Endothelial cell of umbilical vein (primary cell): ENCODE measurements around the gene GAL3ST2. TPM values are rescaled to one million over a fixed set of nuclear protein-coding genes. Genes with fewer than 3 reads are reported as not detected.

Experiments used
- BruUV-seq: library from RNA; stranded (reverse); fragments of 400-500 nt; replicated peaks from 2 replicates; lab custom pipeline; 2021; lab: Mats Ljungman, UMichigan
- CTCF ChIA-PET: fragments of 300-600, 350-600 bp; sonication (Branson Sonifier 250); formaldehyde crosslinking; loops from one replicate; lab custom pipeline; 2021; ENCODE audit warnings: antibody characterized with exemption, inconsistent platforms; lab: Charles Lee
- POLR2A ChIA-PET: fragments of 300-600, 350-600 bp; sonication (Branson Sonifier 250); formaldehyde crosslinking; loops from one replicate; lab custom pipeline; 2021; ENCODE audit warnings: antibody characterized with exemption, inconsistent platforms; lab: Charles Lee
- DNase-seq: peaks from one replicate; pipeline ENCODE4 v3.0.0-alpha.2; 2011; ENCODE audit warnings: low read depth, low spot score
- FAIRE-seq: peaks from 2 replicates; lab custom pipeline; 2011; peaks lifted over from hg19 to GRCh38; lab: Jason Lieb, UNC
- H2AFZ ChIP-seq: 2 replicates; pipeline ENCODE4 v1.6.0; 2012; ENCODE audit warnings: low read depth, low read length, control low read depth, inconsistent platforms
- H3K27ac ChIP-seq: 2 replicates; pipeline ENCODE4 v1.5.1; 2011; ENCODE audit warnings: low read depth, mild to moderate bottlenecking, control low read depth, low read length, moderate library complexity; ENCODE audit not compliant: insufficient read depth
- H3K27me3 ChIP-seq, 2 experiments: 2 replicates each; pipeline versions ENCODE4 v1.6.0 to v1.6.1; 2011; ENCODE audit warnings: low read length in 2 of 2, mixed read lengths in 1 of 2; ENCODE audit not compliant: control insufficient read depth in 2 of 2, insufficient read depth in 2 of 2
- H3K36me3 ChIP-seq, 2 experiments: 2 replicates in 1 of 2; 3 replicates in 1 of 2; pipeline ENCODE4 v1.5.1; 2011; ENCODE audit warnings: low read length in 2 of 2, mild to moderate bottlenecking in 1 of 2, moderate library complexity in 1 of 2; ENCODE audit not compliant: control insufficient read depth in 2 of 2, insufficient read depth in 2 of 2; ENCODE audit errors: extremely low read depth in 1 of 2
- H3K4me1 ChIP-seq: 3 replicates; pipeline ENCODE4 v1.5.1; 2011; ENCODE audit warnings: mild to moderate bottlenecking, low read length; ENCODE audit not compliant: control insufficient read depth, insufficient read depth; ENCODE audit errors: extremely low read depth
- H3K4me2 ChIP-seq: 2 replicates; pipeline ENCODE4 v1.6.1; 2011; ENCODE audit warnings: low read length, control low read depth, mixed read lengths; ENCODE audit not compliant: insufficient read depth
- H3K4me3 ChIP-seq, 3 experiments: fragments of 200-600 bp in 1 of 3; sonication (generic), shearing (Covaris generic) in 1 of 3; replicated peaks in 1 of 3; 2 replicates each; pipeline ENCODE4 v1.5.1; 2011 to 2016; ENCODE audit warnings: control low read depth in 3 of 3, low read length in 3 of 3, mild to moderate bottlenecking in 2 of 3, inconsistent platforms in 1 of 3, low read depth in 1 of 3, moderate library complexity in 1 of 3; ENCODE audit not compliant: insufficient read depth in 1 of 3
- H3K79me2 ChIP-seq: 2 replicates; pipeline ENCODE4 v1.6.0; 2012; ENCODE audit warnings: low read length, inconsistent platforms; ENCODE audit not compliant: control insufficient read depth, insufficient read depth
- H3K9ac ChIP-seq: replicated peaks from 2 replicates; pipeline ENCODE3; 2011; ENCODE audit warnings: low read length, control low read depth; ENCODE audit not compliant: insufficient read depth; ENCODE audit errors: extremely low read depth
- H3K9me1 ChIP-seq: replicated peaks from 3 replicates; pipeline ENCODE4 v1.6.0; 2011; ENCODE audit warnings: mild to moderate bottlenecking, low read length; ENCODE audit not compliant: control insufficient read depth, insufficient read depth; ENCODE audit errors: extremely low read depth
- H3K9me3 ChIP-seq: replicated peaks from 2 replicates; pipeline ENCODE4 v1.5.1; 2012; ENCODE audit warnings: low read length, inconsistent platforms; ENCODE audit not compliant: control insufficient read depth, insufficient read depth
- H4K20me1 ChIP-seq: replicated peaks from 2 replicates; pipeline ENCODE3; 2011; ENCODE audit warnings: mild to moderate bottlenecking, low read length; ENCODE audit not compliant: control insufficient read depth, insufficient read depth; ENCODE audit errors: extremely low read depth
- EZH2 ChIP-seq: IDR thresholded peaks from 2 replicates; pipeline ENCODE4 v1.6.1; 2012; ENCODE audit warnings: borderline replicate concordance, low read depth, mild to moderate bottlenecking, moderate library complexity, low read length, inconsistent platforms; ENCODE audit not compliant: severe bottlenecking
- FOS ChIP-seq: IDR thresholded peaks from 2 replicates; pipeline ENCODE4 v1.6.1; 2011; ENCODE audit warnings: mild to moderate bottlenecking, low read length, moderate library complexity, borderline replicate concordance; ENCODE audit not compliant: insufficient read depth
- GATA2 ChIP-seq: IDR thresholded peaks from 2 replicates; pipeline ENCODE4 v1.7.0; 2011; ENCODE audit warnings: low read depth, mild to moderate bottlenecking, moderate library complexity, mixed read lengths, low read length; ENCODE audit not compliant: insufficient read length, insufficient read depth
- JUN ChIP-seq: IDR thresholded peaks from 2 replicates; pipeline ENCODE4 v1.6.1; 2011; ENCODE audit warnings: borderline replicate concordance, low read depth; ENCODE audit not compliant: insufficient read length, insufficient read depth
- MYC ChIP-seq: IDR thresholded peaks from one replicate; pipeline ENCODE4 v1.6.1; 2011; ENCODE audit warnings: mild to moderate bottlenecking, low read depth, low read length
- POLR2A ChIP-seq: IDR thresholded peaks from 2 replicates; pipeline ENCODE4 v1.6.1; 2012; ENCODE audit warnings: low read depth, mild to moderate bottlenecking, control low read depth, low read length
- POLR2AphosphoS5 ChIP-seq: IDR thresholded peaks from 2 replicates; pipeline ENCODE4 v1.6.1; 2012; ENCODE audit warnings: low read depth, mild to moderate bottlenecking, control low read depth, low read length, moderate library complexity; ENCODE audit not compliant: insufficient read depth
- dilution Hi-C: fragments of 300-500 bp; cut with MboI; formaldehyde crosslinking; loops from one replicate; pipeline ENCODE4 v1.15.0; 2019; ENCODE audit warnings: low sequenced_read_pairs; ENCODE audit not compliant: extremely low pct_ligation_motif_present
- intact Hi-C: fragments of 100-400 bp; cut with micrococcal nuclease; formaldehyde crosslinking; loops from one replicate; pipeline ENCODE4 v1.10.0; 2022
- polyA plus RNA-seq, 4 experiments: library from polyadenylated mRNA; depleted of rRNA in 3 of 4; stranded (reverse) in 3 of 4; unstranded in 1 of 4; fragments of >200 nt; gene quantifications; 2 replicates each; pipeline versions ENCODE4 v1.2.1 to v1.2.3, GENCODE V29; 2011 to 2012; ENCODE audit warnings: missing spikeins in 1 of 4
- total RNA-seq: library from RNA; stranded (reverse); gene quantifications from 2 replicates; pipeline ENCODE4 v1.2.3, GENCODE V29; 2021
- TF ChIP-seq, protein P1 (sequence below), 2 donors: IDR thresholded peaks; 1 replicate in 1 of 2; 2 replicates in 1 of 2; pipeline ENCODE4 v1.5.1; 2011; ENCODE audit warnings: low read length in 2 of 2, mild to moderate bottlenecking in 2 of 2, moderate library complexity in 2 of 2, control low read depth in 1 of 2, inconsistent platforms in 1 of 2, low read depth in 1 of 2; ENCODE audit not compliant: insufficient read depth in 1 of 2; ENCODE audit errors: extremely low read depth in 1 of 2
- TF ChIP-seq, protein P2 (sequence below): IDR thresholded peaks from 2 replicates; pipeline ENCODE4 v1.6.1; 2011; ENCODE audit not compliant: insufficient read depth, insufficient read length

GAL3ST2 gene
- total and polyA plus RNA-seq, 2 donors (not counting 3 experiments of a cell fraction or from before 2014, with no cell fraction given) = not detected

DNA sequence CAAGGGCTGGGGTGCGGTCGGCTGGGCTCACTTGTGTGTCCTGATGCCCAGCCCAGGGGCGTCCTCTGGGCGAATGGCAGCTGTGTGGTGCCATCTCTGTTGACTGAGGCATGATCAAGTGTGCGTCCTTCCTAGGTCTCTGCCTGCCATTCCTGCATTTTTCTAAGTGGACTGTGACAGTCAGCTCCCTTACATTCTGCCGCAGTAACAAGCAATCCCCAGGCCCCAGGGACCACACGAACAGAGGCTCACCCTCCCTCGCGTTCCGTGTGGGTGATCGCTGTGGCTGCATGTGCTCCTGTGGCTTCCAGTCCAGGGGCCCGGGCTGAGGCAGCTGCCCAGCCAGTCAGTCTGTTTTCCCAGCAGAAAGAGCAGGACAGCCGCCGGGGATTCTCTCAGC, 24.4 kb upstream of the GAL3ST2 start:
- H3K36me3 ChIP-seq = peaks cover 0 to 13% of the 10 kb centered on the region in 2 experiments
- no peak overlapping the region for H3K4me3 ChIP-seq
- dilution Hi-C loops = no loop called here
- intact Hi-C loops = no loop called here
- H2AFZ ChIP-seq = no peak overlapping the region
- no peaks in the 10 kb centered on the region for H3K79me2 ChIP-seq
- no peak overlapping the region for H3K4me2 ChIP-seq
- no peaks in the 10 kb centered on the region for H3K9me3 ChIP-seq
- DNase-seq (no peak), FAIRE-seq (no peak)
- H3K27me3 ChIP-seq = no peaks in the 10 kb centered on the region
- no peaks in the 10 kb centered on the region for H3K9me1 ChIP-seq
- CTCF ChIA-PET = no interaction called here
- TF ChIP-seq MYC (no peak), POLR2A (no peak), FOS (no peak), POLR2AphosphoS5 (no peak), EZH2 (no peak), GATA2 (no peak), JUN (no peak)
- TF ChIP-seq, protein P1, sequence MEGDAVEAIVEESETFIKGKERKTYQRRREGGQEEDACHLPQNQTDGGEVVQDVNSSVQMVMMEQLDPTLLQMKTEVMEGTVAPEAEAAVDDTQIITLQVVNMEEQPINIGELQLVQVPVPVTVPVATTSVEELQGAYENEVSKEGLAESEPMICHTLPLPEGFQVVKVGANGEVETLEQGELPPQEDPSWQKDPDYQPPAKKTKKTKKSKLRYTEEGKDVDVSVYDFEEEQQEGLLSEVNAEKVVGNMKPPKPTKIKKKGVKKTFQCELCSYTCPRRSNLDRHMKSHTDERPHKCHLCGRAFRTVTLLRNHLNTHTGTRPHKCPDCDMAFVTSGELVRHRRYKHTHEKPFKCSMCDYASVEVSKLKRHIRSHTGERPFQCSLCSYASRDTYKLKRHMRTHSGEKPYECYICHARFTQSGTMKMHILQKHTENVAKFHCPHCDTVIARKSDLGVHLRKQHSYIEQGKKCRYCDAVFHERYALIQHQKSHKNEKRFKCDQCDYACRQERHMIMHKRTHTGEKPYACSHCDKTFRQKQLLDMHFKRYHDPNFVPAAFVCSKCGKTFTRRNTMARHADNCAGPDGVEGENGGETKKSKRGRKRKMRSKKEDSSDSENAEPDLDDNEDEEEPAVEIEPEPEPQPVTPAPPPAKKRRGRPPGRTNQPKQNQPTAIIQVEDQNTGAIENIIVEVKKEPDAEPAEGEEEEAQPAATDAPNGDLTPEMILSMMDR (IDR thresholded peaks at IDR 0.05; ENCODE audit: extremely low read depth in 1 of 2, insufficient read depth in 1 of 2, low read depth in 1 of 2, low read length in 2 of 2) = no peak
- TF ChIP-seq, protein P2, sequence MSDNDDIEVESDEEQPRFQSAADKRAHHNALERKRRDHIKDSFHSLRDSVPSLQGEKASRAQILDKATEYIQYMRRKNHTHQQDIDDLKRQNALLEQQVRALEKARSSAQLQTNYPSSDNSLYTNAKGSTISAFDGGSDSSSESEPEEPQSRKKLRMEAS = no peak
- BruUV-seq = no TSS peak
- H3K9ac ChIP-seq = no peak overlapping the region
- POLR2A ChIA-PET = no interaction called here
- no peaks in the 10 kb centered on the region for H3K4me1 ChIP-seq
- H3K27ac ChIP-seq = no peak overlapping the region
- H4K20me1 ChIP-seq = no peaks in the 10 kb centered on the region
